Ovary (tissue), 3 donors: ENCODE results near the gene GNL3L.

ENCODE experiments used
- CTCF ChIP-seq, 3 donors: fragments of 450-650 bp in 2 of 3; fragments of 200-600 bp in 1 of 3; IDR thresholded peaks; one replicate each; pipeline versions ENCODE4 v1.5.1 to v1.8.0; 2016 to 2022; ENCODE audit warnings: antibody characterized with exemption in 3 of 3, mild to moderate bottlenecking in 1 of 3
- EP300 ChIP-seq: sonication (generic); formaldehyde crosslinking; IDR thresholded peaks from one replicate; pipeline ENCODE4 v1.6.1; 2017; ENCODE audit warnings: antibody characterized with exemption
- POLR2A ChIP-seq: fragments of 450-650 bp; IDR thresholded peaks from one replicate; pipeline ENCODE4 v1.6.1; 2017; ENCODE audit warnings: antibody characterized with exemption, mild to moderate bottlenecking, moderate library complexity
- donor health status: DM: no; HTN: no; CAD: no.

- no peak for TF ChIP-seq POLR2A
- TF ChIP-seq CTCF (IDR thresholded peaks at IDR 0.05): no peak
- TF ChIP-seq EP300: no peak
Observed at GRCh38 chrX:54560411-54560810, 30.4 kb downstream of the GNL3L start.
